GM18858 (cell line): Measurements from ENCODE around the gene COMMD1.
"Not testable (repeated sequence)": the region's sequence is repeated elsewhere in the genome, so short reads cannot be mapped to it uniquely, and the experiment has no call there.

Experiments used
- ATAC-seq: cut with Tn5 transposase; IDR thresholded peaks from one replicate; pipeline ENCODE4 v1.9.1; 2021; ENCODE audit not compliant: unreplicated experiment

COMMD1 gene

GRCh38 chr2:61962095-61962984 lies 56.9 kb downstream of the COMMD1 start:
- no peak for ATAC-seq

DNA sequence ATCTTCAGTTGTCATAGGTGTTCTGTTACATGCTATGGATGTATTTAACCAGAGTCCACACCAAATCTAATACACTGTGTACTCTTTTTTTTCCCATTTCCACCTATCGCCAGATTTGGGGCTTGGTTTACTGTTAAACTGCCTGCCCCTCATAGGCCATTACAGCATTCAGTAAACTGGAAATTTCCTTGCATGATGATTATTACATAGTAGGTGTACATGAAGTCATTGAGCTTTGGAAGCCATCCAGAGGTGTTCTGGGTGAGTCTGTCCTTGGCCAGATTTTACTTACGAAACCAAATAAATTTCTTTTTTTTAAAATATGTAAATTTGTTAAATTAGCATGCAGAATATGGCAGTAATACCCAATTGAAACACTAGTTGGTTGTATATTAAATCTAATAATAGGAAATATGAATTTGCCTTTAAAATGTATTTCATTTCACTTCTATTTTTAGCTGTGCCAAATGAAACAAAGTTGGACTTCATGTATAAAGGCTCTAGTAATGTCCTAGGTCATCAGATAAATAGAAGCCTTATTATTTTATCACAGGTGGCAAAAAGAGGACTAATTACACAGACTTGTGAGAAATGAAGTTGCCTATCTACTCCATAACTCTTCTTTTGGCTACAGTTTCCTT lies 60.7 kb downstream of the COMMD1 start:
- ATAC-seq = no peak

DNA sequence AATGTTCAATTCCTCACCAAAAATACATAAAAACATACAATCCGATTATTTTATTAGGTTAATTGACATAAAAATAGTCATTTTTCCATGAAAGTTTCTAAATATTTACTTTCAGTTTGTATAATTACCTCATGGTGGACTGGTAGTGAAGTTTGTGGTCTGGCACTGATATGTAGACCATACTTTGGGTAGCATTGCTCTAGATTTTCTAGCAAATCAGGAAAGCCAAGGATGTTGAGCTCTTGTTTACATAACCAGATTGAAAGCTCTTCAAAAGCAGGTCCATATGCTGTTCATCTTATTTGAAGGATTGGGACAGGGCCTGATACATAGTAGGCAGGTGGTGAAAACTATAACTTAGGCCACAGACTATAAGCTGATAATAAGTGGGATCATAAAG lies 61.8 kb downstream of the COMMD1 start:
- ATAC-seq = no peak

- no peak for ATAC-seq
These were observed 63.9 kb downstream of the COMMD1 start for GRCh38 chr2:61969376-61969775.

GRCh38 chr2:61970807-61971556 lies 65.5 kb downstream of the COMMD1 start:
- ATAC-seq = no peak

DNA sequence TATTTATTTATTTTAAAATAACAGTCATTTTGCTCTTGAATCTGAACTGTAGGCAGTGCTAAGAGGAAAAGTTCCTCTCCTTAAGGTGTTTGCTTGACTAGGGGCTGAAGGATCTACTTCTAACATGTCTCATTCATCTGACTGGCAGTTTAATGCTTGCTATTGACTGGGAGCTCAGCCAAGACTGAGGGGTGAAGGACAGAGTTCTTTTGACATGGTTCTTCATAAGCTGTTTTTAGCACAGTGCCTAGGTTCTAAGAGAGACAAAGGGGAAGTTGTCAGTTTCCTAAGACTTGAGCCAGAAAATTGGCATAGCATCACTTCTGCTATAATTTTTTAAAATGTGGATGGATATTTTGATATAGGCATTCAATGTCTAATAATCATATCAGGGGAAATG lies 73.0 kb downstream of the COMMD1 start:
- ATAC-seq = peak; percentile 66

DNA sequence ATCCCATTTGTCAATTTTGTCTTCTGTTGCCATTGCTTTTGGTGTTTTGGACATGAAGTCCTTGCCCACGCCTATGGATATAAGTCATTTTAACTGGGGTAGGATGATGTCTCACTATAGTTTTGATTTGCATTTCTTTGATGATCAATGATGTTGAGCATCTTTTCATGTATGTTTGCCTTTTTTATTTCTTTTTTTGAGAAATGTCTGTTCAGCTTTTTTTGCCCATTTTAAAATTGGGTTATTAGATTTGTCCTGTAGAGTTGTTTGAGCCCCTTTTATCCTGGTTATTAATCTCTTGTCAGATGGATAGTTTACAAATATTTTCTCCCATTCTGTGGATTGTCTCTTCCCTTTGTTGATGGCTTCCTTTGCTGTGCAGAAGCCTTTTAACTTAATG lies 75.3 kb downstream of the COMMD1 start:
- no peak for ATAC-seq

DNA sequence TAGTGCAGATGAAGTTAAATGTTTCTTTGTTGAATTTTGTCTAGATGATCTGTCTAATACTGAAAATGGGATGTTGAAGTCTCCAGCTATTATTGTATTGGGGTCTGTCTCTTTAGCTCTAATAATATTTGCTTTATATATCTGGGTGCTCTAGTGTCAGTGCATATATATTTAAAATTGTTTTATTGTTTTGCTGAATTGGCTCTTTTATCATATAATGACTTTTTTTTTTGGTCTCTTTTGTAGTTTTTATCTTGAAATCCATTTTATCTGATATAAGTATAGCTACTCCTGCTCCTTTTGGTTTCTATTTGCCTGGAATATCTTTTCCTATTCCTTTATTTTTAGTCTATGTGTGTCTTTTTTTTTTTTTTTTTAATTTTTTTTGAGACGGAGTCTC lies 79.2 kb downstream of the COMMD1 start:
- no peak for ATAC-seq

- ATAC-seq = no peak
These were observed 83.2 kb downstream of the COMMD1 start for GRCh38 chr2:61988462-61989366.

- ATAC-seq = no peak
These were observed 88.0 kb downstream of the COMMD1 start for GRCh38 chr2:61993422-61994024.

DNA sequence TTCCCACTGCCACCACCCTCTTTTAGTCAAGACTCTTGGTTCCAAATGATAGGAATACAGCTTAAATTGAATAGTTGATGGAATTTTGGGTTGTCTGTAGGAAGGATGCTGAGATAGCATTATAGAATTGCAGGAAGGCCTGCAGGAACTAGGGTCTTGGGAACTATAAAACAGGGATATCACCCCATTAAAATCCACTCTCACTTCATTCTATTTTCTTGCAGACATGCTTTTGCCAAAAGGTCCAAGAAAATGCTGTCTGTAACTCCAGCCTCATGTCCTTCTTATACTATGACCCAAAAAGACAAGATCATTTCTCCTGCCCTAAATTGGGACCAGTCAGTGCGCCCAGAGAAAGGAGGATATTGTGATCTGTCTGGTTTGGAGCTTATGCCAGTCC lies 89.1 kb downstream of the COMMD1 start:
- ATAC-seq = no peak

DNA sequence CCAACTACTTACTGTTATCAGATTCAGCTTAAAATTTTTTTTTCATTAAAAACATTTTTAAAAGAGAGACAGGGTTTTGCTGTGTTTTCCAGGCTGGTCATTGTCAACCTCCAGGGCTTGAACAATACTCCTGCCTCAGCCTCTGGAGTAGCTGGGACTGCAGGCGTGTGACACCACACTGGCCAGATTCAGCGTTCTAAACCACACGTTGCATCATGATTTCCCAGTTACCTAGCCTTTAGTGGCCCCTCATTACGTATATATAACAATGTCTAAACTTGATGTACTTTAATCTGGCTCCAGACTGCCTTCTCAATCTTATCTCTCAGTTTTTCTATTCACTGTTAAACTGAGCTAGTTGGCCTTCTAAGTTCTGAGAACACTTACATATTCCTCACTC lies 89.6 kb downstream of the COMMD1 start:
- no peak for ATAC-seq

GRCh38 chr2:61995515-61995914 lies 90.0 kb downstream of the COMMD1 start:
- ATAC-seq = peak; percentile 82

- no peak for ATAC-seq
These were observed 93.0 kb downstream of the COMMD1 start for GRCh38 chr2:61998426-61998825.

DNA sequence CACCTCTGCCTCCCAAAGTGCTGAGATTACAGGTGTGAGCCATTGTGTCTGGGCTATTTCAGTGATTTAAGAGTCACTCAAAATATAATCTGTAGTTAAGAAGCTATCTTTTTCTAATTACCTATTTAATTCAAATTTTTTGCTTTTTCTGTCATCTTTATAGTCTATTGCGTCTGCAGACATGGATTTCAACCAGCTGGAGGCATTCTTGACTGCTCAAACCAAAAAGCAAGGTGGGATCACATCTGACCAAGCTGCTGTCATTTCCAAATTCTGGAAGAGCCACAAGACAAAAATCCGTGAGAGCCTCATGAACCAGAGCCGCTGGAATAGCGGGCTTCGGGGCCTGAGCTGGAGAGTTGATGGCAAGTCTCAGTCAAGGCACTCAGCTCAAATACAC lies 95.1 kb downstream of the COMMD1 start:
- no peak for ATAC-seq

DNA sequence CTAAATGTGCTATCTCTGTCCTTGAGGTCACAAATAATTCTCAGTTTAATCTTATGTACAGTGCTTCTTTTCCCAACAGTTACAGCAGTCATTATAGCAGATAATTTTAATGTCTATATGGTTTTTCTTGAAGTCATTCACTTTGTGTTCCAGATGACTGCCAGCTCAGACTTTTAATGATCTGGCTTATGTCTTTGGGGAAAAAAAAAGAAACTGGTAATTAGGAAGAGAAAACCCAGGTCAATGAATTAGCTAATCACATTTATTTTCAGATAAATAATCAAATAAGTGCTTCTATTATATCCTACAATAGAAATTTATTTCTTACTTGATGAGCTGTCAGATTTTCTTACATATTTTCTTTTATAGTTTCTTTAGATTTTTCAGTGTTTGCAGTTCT lies 96.0 kb downstream of the COMMD1 start:
- no peak for ATAC-seq

- not testable (repeated sequence) for ATAC-seq
These were observed 99.0 kb downstream of the COMMD1 start for GRCh38 chr2:62004428-62004827.

DNA sequence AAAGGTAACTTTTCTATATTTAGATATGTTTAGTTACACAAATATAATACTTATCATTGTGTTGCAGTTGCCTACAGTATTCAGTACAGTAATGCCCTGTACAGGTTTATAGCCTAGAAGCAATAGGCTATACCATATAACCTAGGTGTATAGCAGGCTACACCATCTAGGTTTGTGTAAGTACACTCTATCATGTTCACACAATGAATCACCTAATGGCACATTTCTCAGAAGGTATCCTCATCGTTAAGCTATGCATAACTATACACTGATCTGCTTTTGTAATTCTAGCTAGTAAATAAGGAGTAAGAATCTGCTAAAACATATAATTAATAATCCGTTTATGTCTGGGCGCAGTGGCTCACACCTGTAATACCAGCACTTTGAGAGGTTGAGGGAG lies 102.1 kb downstream of the COMMD1 start:
- ATAC-seq = no peak

- peak; percentile 40 for ATAC-seq
These were observed 105.3 kb downstream of the COMMD1 start for GRCh38 chr2:62010632-62011256.

- no peak for ATAC-seq
These were observed 108.2 kb downstream of the COMMD1 start for GRCh38 chr2:62013641-62014040.
